Stimulated activated CD4-positive, alpha-beta T cell treated with anti-CD3 and anti-CD28 coated beads, Interleukin-1b, Interleukin-23, amount 100 ng/mL, for 24 hours (primary cell): ENCODE measurements around the gene ZFPM1.
"Not testable (repeated sequence)": the region's sequence is repeated elsewhere in the genome, so short reads cannot be mapped to it uniquely, and the experiment has no call there.

Experiments
- DNase-seq, 4 experiments: peaks; one replicate each; pipeline ENCODE4 v3.0.0-alpha.2; 2020; ENCODE audit warnings: low read depth in 4 of 4, low spot score in 1 of 4

Gene ZFPM1

DNA sequence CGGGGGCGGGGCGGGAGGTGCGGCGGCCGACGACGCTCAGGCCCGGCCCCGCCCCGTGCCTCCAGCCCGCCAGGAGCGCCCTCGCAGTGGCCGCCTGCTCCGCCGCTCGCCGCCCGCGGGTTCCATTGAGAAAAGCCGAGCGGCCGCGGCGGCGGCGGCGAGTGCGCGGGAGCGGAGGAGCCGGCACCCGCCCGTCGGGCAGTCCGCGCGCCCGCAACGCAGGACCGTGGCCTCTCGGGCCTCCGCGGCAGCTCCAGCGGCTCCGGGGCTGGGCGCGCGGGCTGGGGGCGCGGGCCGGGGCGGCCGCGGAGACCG lies at the start of gene ZFPM1:
Gene ZFPM1, plus strand, starts transcription at position 64 of the 315 bp plus-strand sequence. CDS start 359 bp downstream, outside the sequence.
- no peak for DNase-seq

DNA sequence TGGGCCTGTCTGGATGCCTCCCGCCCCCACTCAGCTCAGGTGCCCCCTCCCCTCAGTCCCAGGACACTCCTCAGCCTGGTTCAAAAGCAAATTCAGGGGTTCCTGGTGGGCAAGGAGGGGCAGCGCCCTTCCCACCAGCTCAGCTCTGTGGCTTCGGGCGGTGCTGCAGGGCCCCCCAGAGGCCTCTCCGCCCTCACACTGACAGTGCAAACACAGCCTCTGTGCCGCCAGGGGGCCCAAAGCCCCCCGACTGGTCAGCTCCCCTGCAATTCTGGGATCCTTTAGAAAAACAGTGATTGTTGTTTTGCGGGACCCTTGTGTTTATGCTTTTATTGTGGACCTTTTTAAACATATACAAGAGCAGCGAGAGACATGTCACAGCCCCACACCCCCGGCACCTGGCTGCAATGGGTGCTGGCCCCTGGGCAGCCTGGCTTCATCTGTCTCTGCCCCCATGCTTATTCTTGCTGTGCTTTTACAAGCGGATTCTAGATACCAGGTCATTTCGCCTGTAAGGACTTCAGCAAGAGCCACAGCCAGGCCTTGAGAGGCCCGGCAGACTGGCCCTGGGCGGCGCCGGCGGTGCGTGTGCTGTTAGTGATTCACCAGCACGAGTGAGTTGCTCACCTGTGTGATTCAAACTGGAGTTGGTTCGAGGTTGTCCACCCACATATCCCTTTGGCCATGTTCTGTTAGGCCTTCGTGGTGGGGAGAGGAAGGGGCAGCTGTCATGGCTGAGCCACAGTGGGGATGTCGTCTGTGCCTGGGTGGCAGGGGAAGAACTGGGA lies 49.1 kb upstream of the ZFPM1 start:
- no peak for DNase-seq

DNA sequence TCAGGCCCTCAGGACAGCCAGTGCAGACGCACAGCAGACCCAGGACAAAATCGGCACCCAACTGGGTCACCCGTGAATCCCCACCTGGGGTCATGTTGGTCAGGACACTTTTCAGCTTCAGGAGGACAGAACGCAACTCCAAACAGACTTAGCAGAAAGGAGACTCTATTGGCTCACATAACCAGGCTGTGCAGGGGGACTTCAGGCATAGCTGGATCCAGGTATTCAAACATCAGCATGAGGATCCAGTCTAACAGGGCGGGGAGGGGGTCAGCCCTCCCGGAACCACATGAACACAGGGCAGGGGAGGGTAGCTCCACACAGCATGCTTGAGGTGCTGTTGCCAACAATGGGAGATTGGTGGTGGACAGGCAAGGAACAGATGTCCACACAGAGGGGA lies 48.3 kb upstream of the ZFPM1 start:
- DNase-seq: no peak

DNA sequence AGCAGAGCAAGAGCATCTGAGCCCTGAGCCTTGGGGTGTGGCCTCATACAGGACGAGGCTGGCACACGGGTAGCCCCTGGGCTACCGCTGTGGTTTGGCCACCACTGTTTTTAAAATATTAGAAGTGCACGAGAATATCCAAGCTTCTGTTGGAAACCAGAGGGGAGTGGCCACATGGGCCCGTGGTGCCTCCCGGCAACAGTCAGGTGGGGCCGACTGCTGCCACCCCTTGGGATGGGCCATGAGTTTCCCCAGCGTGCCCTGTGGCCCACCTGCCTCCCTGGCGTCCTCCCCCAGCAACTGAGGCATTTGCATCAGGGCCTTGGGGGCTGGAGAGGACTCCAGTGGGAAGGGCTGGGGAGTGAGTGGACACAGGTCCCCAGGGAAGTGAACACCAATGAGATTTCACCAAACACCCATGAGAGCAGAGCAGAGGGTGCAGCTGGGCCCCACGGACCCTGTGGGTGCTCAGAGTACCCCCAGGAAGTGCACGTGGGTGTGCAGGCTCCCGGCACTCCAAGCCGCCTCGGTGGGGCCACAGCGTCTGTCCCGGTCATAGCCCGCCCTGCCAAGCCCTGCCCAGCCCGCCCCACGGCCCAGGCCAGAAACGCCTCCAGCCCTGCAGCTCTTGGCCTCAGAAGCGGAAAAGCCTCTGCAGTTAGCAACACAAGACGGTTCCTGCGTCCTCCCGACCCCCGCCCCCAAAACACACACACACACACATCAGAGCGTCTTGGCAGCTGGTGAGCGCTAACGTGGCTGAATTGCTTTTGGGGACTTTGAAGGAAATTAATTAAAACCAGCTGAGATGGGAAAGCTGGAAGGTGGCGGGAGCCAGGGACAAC lies 47.6 kb upstream of the ZFPM1 start:
- DNase-seq: no peak

DNA sequence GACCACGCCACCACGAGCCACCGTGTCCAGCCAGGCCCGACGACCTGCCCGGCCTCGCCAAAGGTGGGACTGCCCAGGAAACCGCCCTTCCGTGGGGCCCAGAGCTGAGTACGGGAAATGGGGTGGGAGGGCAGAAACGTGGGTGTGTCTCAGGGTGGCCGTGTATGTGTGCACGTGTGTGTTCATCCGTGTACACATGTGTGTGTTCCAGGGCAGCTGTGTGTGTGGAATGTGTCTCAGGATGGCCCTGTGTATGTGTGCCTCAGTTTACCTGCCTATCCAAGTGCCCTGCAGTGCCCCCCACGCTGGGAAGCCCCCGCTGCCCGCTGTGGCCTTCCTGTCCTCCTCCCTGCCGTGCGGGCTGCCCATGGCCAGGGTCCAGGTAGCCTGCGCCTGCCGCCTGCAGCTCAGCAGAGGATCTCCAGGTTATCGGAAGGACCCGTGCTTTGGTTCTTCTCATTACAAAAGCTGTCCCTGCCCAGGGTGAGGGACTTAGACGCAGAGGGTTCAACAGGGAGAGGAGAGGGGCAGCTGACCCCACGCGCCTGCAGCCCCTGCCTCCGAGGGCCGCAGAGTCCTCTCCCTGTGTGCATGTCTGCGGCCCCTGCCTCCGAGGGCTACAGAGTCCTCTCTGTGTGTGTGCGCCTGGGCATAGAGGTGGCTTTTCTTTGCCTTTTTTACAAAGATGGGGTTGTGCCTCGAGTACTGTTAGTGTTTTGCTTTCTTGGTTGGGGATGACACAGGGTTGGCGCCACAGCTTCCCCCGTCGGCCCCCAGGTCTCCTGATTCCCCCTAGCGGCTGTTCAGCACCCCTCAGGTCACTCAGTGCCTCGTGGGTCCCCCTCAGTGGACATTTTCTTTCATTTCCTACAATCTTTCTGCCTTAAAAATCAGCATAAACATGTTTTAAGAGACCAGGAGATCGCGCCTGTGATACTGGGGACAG lies 46.7 kb upstream of the ZFPM1 start:
- DNase-seq: no peak

DNA sequence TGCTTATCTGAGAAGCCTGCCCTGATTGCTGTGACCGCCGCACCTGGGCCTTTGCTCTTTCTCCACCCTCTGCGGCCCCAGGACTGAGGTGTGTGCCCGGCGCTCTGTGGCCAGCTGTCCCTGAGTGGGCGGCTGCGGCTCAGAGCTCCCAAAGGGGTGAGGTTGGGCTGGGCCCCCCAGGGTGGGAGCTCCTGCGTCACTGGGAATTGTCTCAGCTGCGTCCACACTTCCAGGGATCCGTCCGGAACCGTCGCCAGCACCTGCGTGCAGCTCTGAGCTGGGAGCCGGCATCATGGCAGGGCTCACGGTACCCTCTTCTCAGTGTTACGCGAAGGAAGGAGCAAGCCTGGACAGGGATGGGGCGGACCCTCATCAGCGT lies 46.0 kb upstream of the ZFPM1 start:
- no peak for DNase-seq

DNA sequence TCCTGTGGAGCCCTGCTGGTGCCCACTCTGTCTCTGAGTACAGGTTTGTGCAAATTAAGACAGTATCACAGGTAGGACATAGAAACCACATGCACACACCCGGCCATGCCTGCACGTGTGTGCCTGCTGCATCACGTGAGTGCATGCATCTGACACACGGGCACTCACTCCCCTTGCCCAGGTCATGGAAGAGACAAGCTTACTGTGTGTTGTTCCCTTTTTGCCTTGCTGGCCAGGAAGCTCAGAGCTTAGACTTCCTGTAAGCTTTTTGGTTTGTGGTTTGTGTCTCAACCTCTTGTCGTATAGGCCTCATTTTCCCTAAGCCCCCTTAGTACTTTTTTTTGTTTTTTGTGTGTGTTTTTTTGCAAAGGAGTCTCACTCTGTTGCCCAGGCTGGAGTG lies 45.3 kb upstream of the ZFPM1 start:
- DNase-seq: no peak

DNA sequence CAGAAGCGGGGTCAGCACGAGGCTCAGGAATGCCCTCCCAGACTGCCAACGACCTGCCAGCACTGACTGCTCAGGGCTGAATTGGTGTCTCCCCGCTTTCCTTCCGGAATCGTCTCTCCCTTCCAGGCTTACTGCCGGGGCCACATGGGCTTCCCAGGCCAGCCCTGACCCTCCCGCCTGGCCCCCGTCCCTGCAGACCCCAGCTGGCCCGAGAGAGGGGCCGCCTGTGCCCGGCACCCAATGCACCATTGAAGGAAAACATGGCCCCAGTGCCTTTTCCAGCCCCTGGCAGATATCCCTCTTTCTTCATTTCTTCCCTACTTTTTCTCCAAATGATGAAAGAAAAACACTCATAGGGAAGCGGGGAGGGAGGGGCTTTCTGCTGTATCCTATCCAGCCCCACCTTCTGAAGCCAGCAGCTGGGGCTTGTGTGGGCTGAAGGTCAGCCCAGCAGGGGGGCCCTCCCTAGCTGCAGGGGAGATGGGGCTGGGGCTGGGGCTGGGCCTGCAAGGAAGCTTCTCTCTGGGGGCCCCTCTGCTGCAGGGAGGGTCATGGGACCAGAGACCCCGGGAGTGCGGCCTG lies 44.4 kb upstream of the ZFPM1 start:
- DNase-seq: no peak

DNA sequence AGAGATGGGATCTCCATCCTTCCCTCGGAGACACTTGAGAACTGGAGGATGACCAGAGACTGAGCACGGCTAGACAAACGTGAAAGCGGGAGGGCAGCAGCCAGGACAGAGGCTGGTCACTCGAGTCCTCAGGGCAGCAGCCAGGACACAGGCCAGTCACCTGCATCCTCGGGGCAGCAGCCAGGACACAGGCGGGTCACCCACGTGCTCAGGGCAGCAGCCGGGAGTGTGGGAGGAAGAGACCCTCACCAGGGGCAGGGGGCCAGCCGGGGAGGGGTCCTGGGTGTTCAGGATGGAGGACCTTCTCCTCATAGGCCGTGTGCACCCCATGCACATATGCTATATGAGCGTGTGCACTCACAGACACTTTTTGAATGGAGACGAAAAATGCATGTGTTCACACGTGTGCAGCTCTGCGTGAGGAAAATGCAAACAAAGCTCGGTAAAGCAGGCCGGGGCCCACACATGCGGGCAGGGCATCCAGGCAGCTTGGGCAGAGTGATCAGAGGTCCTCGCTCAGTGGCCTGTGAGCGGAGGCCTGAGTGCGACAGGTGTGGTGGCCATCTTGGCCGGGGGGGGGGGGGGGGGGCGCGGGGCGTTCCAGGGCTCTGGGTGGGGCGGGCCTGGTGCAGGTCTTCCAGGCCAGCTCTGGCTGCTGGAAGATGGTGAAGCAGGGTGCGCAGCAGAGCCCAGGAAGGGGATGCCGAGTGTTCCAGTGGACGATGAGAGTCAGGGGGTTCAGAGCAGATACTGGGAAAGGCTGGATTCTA lies 43.6 kb upstream of the ZFPM1 start:
- DNase-seq: no peak

DNA sequence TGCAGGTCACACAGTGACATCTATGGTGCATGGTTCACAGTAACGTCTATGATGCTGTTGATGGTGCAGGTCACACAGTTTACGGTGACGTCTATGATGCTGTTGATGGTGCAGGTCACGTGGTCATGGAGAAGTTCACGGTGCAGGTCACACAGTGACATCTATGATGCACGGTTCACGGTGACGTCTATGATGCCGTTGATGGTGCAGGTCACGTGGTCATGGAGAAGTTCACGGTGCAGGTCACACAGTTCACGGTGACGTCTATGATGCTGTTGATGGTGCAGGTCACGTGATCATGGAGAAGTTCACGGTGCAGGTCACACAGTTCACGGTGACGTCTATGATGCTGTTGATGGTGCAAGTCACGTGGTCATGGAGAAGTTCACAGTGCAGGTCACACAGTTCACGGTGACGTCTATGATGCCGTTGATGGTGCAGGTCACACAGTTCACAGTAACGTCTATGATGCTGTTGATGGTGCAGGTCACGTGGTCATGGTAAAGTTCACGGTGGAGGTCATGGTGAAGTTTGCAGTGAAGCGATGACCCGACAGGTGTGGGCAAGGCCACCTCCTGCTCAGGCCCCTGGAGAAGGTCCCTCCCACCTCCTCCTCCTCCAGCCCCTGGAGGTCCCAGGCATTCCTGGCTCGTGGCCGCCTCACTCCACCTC lies 42.6 kb upstream of the ZFPM1 start:
- not testable (repeated sequence) for DNase-seq

DNA sequence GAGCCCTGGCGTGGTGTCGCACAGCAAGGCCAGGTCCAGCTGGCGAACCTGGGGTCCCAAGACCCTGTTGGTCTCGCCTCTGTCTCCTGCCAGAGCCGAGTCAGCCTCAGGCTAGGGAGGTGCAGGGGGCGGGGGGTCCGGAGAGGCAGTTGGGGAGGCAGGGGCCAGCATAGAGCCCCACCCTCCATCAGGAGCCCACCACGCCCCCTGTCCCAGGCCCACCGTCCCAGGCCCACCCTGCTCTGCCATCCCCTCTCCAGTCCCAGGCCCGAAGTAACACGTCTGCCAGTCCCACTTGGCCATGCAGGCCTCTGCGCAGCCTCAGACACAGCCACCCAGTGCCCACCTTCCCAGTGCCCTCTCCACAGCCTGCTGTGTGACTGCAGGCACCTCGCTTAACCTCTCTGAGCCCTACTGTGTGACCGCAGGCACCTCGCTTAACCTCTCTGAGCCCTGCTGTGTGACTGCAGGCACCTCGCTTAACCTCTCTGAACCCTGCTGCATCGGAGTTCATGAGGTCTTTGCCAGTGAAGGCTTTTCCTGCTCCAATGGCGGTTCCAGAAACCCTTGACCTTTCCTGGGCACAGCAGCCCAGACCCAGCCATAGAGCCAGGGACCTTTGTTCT lies 41.0 kb upstream of the ZFPM1 start:
- no peak for DNase-seq

DNA sequence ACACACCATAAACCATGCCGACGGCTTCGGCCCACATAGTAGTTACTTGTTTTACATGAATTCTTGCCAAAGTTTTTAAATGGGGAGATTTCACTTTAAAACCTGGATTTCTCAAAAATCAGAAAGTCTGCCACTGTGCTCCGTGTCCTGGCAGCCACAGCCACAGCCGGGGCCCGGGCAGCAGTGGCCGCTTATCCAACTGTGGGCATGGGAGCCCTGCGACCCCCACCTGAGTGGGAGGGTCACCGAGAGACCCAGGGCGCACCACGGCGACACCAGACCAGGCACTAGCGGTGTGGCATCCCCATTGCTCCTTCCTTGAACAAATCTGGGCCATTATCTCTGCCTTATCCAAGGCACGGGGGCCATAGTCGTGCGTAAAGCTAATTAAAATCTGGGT lies 40.3 kb upstream of the ZFPM1 start:
- no peak for DNase-seq

DNA sequence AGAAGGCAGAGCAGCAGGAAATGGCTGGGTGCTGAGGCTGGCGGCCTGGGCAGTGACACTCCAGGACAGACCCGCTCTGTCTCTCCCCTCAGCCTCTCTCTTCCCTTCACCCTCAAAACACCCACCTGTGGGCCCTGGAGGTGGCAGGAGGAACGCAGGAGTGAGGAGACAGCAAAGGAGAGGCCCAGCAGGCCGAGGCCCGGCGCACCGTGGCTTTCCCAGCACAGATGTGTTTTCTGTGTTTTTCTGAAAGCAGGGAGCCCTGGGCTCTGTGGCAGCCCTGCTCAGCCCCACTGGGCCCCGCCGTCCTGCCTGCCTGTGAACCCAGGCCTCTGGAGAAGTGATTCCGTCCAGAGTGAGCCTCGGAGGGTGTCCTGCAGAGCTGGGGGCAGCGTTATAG lies 39.8 kb upstream of the ZFPM1 start:
- DNase-seq: no peak

DNA sequence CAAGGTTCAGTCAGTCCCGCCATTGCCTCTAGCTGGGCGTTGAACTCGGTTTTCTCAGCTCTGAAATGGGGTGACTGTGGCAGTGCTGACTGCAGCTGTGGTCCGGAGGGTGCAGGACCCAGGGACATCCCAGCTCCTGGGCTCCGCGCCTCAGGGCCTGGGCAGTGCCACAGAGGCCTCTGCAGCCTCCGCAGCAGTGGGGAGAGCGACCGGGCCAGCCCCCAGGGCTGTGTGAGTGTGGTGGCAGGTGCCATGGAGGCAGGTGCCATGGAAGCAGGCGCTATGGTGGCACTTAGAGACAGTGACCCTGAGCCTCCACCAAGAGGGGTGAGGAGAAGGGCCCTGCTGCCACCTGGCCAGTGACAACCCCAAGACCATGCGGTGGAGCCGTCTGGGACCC lies 39.4 kb upstream of the ZFPM1 start:
- DNase-seq: no peak

DNA sequence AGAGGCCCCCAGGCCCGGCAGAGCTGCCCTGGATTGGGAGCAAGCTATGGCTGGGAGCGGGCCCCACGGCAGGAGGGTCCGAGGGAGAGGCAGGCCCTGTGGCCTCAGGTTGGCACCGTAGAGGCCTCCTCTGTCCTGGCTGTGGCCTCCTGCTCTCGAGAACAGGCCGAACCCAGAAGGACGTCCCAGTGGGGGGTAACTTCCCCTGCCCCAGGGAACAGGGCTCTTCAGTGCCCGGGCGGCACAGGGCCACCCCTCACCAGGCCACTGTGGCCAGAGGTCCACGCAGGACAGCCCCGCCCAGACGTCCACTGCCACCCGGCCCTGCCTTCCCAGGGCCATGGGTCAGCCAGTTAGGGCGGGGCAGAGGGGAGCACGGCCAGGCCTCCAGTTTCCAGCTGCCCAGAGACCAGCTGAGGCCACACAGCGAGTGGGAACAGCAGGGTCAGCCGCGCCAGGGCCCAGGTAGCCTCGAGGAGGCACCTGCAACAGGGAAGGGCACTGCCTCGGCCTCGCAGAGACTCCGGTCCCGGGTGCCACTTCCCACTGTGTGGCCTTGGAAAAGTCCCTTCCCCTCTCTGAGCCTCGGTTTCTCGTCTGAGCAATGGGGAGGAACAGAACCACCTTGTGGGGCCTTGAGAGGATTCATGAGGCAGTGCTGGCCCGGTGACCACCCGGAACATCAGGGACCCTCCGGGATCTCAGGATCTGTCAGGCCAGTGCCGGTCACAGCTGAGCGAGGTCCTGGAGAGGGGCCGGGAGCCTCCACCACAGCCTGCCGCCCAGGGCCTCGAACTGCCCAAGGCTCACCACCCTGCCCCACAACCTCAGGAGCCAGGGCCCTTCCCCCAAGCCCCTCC lies 38.3 kb upstream of the ZFPM1 start:
- DNase-seq: no peak

DNA sequence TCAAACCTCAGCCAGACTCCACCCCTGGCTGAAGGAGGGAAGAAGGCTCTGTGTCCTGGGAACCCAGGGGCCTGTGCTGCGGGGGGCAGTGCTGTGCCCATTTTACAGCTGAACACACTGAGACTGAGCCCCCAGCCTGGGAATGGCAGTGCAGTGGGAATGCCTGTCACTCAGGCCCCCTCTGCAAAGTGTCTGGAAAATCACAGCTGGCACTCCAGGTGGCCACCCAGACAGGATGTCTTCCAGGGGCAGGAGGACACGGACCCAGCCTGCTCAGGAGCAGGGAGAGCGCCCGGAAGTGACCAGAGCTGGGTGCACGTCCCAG lies 37.7 kb upstream of the ZFPM1 start:
- DNase-seq: no peak

DNA sequence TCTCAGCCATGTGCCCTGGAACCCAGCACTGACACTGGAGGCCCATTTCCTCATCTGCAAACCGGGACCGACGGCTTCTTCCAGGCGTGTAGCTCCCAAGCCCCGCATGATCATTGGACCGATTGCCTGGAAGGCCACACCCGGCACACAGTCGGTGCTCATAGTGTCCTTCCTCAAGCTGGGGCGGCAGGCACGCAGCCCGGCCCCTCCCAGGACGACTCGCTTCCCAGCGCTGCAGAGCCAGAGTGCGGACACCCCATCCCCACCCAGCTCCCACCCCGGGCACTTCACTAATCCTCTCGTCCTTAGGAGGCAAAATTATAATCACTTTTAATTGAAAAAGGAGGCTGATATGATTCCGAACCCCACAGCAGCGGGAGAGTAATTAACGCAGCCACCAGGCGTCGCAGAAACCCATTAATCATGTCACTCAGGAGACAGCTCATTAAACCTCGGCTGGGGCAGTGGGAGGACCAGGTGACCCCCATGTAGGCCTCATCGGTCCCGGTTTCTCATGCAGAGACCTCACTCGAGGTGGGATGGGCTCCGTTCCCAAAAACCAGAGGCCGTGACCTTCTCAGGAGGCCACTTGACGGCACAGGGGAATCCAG lies 37.3 kb upstream of the ZFPM1 start:
- no peak for DNase-seq

DNA sequence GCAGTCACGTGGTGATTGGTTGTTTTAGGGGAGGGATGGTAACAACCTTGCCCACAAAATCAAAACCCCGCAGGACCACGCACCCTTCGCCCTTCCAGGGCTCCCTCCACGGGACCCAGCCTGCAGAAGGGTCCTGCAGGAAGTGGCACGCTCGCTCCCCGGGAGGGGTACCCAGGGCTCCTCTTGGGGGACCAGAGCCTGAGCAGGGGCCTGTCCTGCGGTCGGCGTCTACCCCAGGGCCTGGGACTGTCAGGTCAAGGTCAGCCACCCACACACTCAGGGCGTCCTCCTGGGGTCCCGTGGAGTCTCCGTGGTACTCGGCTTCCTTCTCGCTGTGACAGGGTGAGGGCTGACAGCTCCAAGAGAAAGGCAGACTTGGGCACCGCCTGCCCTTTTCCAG lies 36.4 kb upstream of the ZFPM1 start:
- no peak for DNase-seq
